ENCODE measurements around the gene MEF2C. TPM values are rescaled to one million over a fixed set of nuclear protein-coding genes. Genes with fewer than 3 reads are reported as not detected.

Gene MEF2C
- total and polyA plus RNA-seq, 2 experiments from 2014 or later = 0.97 to 1.6 TPM

DNA sequence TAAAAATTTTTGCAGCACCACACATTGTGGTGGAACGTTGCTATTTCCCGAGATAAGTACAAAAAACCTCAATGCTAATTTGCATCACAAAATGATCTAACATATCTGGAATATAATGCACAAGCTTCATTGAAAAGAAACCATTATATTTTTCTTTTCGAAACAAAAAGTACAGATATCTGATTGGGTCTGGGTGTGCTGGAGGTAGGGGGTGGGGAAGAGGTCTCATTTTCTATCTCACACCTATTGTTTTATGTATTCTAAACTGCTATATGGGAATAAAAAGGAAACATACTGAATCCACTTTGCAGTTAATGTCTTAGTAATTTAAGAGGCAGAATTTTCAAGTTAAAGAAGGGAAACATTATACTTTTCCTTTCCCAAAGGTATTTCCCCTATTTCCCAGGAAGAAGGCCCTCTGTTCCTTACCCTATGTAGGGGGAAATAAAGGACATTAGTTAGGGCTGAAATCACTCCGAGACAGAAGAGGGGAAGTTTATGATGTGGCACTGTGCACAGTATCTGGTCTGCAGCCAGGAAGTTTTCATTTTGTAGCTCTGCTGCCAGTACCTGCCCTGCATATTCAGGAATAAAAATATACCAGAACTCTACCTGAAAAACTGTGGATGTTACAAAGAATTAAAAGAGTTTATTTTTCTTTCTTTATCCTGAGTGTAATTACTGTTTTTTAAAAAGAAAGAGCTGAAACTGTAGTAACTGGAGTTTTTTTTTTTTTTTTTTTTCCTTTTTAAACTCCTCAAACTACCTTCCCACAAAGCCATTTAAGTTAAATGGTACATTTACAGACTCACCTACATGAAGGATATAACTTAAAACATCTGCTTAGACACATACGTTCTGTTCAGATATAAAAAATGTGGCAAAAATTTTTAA lies 7.4 kb downstream of the MEF2C start (continued):
- TF ChIP-seq, protein P1, sequence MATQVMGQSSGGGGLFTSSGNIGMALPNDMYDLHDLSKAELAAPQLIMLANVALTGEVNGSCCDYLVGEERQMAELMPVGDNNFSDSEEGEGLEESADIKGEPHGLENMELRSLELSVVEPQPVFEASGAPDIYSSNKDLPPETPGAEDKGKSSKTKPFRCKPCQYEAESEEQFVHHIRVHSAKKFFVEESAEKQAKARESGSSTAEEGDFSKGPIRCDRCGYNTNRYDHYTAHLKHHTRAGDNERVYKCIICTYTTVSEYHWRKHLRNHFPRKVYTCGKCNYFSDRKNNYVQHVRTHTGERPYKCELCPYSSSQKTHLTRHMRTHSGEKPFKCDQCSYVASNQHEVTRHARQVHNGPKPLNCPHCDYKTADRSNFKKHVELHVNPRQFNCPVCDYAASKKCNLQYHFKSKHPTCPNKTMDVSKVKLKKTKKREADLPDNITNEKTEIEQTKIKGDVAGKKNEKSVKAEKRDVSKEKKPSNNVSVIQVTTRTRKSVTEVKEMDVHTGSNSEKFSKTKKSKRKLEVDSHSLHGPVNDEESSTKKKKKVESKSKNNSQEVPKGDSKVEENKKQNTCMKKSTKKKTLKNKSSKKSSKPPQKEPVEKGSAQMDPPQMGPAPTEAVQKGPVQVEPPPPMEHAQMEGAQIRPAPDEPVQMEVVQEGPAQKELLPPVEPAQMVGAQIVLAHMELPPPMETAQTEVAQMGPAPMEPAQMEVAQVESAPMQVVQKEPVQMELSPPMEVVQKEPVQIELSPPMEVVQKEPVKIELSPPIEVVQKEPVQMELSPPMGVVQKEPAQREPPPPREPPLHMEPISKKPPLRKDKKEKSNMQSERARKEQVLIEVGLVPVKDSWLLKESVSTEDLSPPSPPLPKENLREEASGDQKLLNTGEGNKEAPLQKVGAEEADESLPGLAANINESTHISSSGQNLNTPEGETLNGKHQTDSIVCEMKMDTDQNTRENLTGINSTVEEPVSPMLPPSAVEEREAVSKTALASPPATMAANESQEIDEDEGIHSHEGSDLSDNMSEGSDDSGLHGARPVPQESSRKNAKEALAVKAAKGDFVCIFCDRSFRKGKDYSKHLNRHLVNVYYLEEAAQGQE (IDR thresholded peaks at IDR 0.05; ENCODE audit: unreplicated experiment) = no peak
- TF ChIP-seq EZH2 (IDR thresholded peaks at IDR 0.05; ENCODE audit: low read depth, unreplicated experiment) (no peak), ZNF114 (CRISPR knock-in tag; IDR thresholded peaks at IDR 0.05) (no peak), ZNF331 (CRISPR knock-in tag; IDR thresholded peaks at IDR 0.05; ENCODE audit: low read depth) (no peak), CREB1 (CRISPR knock-in tag; IDR thresholded peaks at IDR 0.05; ENCODE audit: low read depth) (no peak), POLR2AphosphoS5 (IDR thresholded peaks at IDR 0.05; ENCODE audit: low read depth) (no peak), EZH2phosphoT487 (IDR thresholded peaks at IDR 0.05; ENCODE audit: unreplicated experiment) (no peak)
- TF ChIP-seq, protein P2, sequence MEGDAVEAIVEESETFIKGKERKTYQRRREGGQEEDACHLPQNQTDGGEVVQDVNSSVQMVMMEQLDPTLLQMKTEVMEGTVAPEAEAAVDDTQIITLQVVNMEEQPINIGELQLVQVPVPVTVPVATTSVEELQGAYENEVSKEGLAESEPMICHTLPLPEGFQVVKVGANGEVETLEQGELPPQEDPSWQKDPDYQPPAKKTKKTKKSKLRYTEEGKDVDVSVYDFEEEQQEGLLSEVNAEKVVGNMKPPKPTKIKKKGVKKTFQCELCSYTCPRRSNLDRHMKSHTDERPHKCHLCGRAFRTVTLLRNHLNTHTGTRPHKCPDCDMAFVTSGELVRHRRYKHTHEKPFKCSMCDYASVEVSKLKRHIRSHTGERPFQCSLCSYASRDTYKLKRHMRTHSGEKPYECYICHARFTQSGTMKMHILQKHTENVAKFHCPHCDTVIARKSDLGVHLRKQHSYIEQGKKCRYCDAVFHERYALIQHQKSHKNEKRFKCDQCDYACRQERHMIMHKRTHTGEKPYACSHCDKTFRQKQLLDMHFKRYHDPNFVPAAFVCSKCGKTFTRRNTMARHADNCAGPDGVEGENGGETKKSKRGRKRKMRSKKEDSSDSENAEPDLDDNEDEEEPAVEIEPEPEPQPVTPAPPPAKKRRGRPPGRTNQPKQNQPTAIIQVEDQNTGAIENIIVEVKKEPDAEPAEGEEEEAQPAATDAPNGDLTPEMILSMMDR (conservative IDR thresholded peaks at IDR 0.05; ENCODE audit: low read depth in 2 of 2) = no peak
- TF ChIP-seq, protein P3, sequence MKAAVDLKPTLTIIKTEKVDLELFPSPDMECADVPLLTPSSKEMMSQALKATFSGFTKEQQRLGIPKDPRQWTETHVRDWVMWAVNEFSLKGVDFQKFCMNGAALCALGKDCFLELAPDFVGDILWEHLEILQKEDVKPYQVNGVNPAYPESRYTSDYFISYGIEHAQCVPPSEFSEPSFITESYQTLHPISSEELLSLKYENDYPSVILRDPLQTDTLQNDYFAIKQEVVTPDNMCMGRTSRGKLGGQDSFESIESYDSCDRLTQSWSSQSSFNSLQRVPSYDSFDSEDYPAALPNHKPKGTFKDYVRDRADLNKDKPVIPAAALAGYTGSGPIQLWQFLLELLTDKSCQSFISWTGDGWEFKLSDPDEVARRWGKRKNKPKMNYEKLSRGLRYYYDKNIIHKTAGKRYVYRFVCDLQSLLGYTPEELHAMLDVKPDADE (IDR thresholded peaks at IDR 0.05) = no peak

DNA sequence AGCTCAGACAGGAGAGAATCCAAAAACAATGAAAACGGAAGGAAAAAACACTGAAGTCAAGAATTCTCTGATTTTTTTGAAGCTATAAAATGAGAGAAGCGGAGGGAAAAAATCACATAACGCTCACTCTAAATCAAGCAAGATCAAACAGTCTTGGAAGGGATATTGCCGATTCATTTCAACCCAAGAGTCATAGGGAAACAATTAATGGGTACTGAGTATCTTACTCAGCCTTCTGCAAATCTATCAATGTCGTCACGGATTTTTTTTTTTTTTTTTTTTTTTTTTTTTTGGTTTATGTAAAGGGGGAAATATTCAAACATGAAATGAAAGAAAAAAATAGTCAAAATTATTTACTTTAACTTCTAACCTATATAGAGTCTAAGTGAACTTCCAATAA lies 9.5 kb downstream of the MEF2C start:
- ATAC-seq (no peak), DNase-seq (ENCODE audit: low spot score) (no peak)
- H3K36me3 ChIP-seq (ENCODE audit: insufficient read depth) = no peaks in the 10 kb centered on the region
- no peak overlapping the region for H3K27ac ChIP-seq (ENCODE audit: low read depth)
- no peak overlapping the region for H3K4me3 ChIP-seq
- Mint-ChIP-seq H3K27ac (peak overlapping the region; percentile 28), H3K4me3 (no peak overlapping the region), H3K4me1 (peaks cover 6% of the 10 kb centered on the region; the same call in 1 of the 3 replicates), H3K27me3 (ENCODE audit: insufficient read depth, low read depth, poor library complexity) (peaks cover 3% of the 10 kb centered on the region), H3K9me3 (no peaks in the 10 kb centered on the region), H3K36me3 (ENCODE audit: low read depth) (no peaks in the 10 kb centered on the region)
- H4K20me1 ChIP-seq (replicated peaks; ENCODE audit: insufficient read depth) = no peaks in the 10 kb centered on the region
- no peak overlapping the region for H3K4me2 ChIP-seq
- H3K79me2 ChIP-seq (replicated peaks; ENCODE audit: insufficient read depth) = no peaks in the 10 kb centered on the region
- H3K27me3 ChIP-seq (ENCODE audit: insufficient read depth) = no peaks in the 10 kb centered on the region
- H3F3A ChIP-seq (replicated peaks; ENCODE audit: low read depth) = no peaks in the 10 kb centered on the region
- H2AFZ ChIP-seq = no peak overlapping the region
- H3K4me1 ChIP-seq (ENCODE audit: insufficient read depth) = no peaks in the 10 kb centered on the region
- H3K9me2 ChIP-seq (ENCODE audit: insufficient read depth) = no peaks in the 10 kb centered on the region
- TF ChIP-seq POLR2AphosphoS5 (IDR thresholded peaks at IDR 0.05; ENCODE audit: low read depth) = no peak
- no peak for TF ChIP-seq EZH2phosphoT487 (IDR thresholded peaks at IDR 0.05; ENCODE audit: unreplicated experiment)
- no peak for TF ChIP-seq ZNF114 (CRISPR knock-in tag; IDR thresholded peaks at IDR 0.05)
- TF ChIP-seq EZH2 (IDR thresholded peaks at IDR 0.05; ENCODE audit: low read depth, unreplicated experiment) = no peak
- TF ChIP-seq, protein P4, sequence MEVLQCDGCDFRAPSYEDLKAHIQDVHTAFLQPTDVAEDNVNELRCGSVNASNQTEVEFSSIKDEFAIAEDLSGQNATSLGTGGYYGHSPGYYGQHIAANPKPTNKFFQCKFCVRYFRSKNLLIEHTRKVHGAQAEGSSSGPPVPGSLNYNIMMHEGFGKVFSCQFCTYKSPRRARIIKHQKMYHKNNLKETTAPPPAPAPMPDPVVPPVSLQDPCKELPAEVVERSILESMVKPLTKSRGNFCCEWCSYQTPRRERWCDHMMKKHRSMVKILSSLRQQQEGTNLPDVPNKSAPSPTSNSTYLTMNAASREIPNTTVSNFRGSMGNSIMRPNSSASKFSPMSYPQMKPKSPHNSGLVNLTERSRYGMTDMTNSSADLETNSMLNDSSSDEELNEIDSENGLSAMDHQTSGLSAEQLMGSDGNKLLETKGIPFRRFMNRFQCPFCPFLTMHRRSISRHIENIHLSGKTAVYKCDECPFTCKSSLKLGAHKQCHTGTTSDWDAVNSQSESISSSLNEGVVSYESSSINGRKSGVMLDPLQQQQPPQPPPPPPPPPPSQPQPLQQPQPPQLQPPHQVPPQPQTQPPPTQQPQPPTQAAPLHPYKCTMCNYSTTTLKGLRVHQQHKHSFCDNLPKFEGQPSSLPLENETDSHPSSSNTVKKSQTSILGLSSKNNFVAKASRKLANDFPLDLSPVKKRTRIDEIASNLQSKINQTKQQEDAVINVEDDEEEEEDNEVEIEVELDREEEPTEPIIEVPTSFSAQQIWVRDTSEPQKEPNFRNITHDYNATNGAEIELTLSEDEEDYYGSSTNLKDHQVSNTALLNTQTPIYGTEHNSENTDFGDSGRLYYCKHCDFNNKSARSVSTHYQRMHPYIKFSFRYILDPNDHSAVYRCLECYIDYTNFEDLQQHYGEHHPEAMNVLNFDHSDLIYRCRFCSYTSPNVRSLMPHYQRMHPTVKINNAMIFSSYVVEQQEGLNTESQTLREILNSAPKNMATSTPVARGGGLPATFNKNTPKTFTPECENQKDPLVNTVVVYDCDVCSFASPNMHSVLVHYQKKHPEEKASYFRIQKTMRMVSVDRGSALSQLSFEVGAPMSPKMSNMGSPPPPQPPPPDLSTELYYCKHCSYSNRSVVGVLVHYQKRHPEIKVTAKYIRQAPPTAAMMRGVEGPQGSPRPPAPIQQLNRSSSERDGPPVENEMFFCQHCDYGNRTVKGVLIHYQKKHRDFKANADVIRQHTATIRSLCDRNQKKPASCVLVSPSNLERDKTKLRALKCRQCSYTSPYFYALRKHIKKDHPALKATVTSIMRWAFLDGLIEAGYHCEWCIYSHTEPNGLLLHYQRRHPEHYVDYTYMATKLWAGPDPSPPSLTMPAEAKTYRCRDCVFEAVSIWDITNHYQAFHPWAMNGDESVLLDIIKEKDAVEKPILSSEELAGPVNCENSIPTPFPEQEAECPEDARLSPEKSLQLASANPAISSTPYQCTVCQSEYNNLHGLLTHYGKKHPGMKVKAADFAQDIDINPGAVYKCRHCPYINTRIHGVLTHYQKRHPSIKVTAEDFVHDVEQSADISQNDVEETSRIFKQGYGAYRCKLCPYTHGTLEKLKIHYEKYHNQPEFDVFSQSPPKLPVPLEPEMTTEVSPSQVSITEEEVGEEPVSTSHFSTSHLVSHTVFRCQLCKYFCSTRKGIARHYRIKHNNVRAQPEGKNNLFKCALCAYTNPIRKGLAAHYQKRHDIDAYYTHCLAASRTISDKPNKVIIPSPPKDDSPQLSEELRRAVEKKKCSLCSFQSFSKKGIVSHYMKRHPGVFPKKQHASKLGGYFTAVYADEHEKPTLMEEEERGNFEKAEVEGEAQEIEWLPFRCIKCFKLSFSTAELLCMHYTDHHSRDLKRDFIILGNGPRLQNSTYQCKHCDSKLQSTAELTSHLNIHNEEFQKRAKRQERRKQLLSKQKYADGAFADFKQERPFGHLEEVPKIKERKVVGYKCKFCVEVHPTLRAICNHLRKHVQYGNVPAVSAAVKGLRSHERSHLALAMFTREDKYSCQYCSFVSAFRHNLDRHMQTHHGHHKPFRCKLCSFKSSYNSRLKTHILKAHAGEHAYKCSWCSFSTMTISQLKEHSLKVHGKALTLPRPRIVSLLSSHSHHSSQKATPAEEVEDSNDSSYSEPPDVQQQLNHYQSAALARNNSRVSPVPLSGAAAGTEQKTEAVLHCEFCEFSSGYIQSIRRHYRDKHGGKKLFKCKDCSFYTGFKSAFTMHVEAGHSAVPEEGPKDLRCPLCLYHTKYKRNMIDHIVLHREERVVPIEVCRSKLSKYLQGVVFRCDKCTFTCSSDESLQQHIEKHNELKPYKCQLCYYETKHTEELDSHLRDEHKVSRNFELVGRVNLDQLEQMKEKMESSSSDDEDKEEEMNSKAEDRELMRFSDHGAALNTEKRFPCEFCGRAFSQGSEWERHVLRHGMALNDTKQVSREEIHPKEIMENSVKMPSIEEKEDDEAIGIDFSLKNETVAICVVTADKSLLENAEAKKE (CRISPR knock-in tag; IDR thresholded peaks at IDR 0.05) = no peak
- TF ChIP-seq JUNB (IDR thresholded peaks at IDR 0.05; ENCODE audit: unreplicated experiment) = no peak
